COR-L47 (cell line): ENCODE data around the gene UBFD1.
"Not testable (repeated sequence)": the region's sequence is repeated elsewhere in the genome, so short reads cannot be mapped to it uniquely, and the experiment has no call there.

Experiments used
- DNase-seq: peaks from one replicate; lab custom pipeline; 2025; lab: John Stamatoyannopoulos, UW

The UBFD1 gene

GRCh38 chr16:23567602-23568001, 10.1 kb downstream of the UBFD1 start:
- no peak for DNase-seq

- no peak for DNase-seq
These were observed 13.6 kb downstream of the UBFD1 start for GRCh38 chr16:23570992-23571632.

GRCh38 chr16:23571895-23572294, 14.4 kb downstream of the UBFD1 start:
- DNase-seq: no peak

GRCh38 chr16:23572394-23572793, 14.9 kb downstream of the UBFD1 start:
- no peak for DNase-seq

GRCh38 chr16:23573817-23574216, 16.3 kb downstream of the UBFD1 start:
- no peak for DNase-seq

GRCh38 chr16:23575834-23576233, 18.3 kb downstream of the UBFD1 start:
- DNase-seq: no peak

DNA sequence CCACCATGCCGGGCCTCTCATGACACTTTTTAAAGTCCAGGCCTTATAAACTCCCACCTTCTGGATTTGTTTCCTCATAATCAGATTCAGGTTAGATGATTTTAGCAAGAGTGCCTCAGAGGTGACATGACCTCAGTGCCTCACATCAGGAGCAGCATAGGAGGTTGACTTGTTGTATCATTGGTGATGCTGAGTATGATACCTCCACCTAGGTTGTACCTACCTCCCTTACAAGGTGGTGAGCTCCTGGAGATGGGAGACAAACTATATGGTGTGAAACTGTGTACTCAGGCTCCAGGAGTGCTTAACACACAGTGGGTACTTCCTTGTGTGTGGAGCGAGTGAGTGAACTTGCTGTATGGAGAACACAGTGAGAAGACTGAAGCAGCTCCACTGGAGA, 20.0 kb downstream of the UBFD1 start:
- DNase-seq: no peak

DNA sequence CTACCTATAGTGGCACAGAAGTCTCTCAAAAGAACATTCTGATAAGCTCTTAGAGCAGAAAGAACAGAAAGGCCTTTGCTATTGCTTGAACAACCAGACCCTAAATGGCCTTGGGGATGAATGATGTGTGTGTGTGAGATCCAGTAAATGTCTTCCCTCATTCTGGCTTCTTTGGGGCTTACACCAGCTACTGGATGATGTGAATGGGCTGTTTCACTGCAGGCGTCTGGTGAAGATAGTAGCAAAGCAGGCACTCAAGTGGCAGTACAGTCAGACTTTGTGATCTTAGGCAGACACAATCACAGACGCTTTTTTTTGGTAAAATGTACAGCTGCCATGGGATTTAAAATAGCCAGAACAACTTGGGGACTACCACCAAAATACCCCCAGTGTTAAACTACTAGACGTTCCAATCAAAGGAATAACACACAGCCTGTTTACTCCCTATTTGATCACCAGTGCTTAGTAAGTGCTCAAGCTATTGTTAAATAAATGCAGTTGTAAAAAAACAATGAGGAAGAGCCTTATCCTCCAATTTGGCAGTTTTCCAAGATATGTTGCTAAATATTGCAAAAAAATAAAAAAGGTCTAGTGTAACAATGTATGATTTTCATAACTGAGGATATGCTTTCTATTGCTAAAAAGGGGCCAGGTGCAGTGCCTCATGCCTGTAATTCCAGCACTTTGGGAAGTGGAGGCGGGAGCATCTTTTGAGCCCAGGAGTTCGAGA, 20.7 kb downstream of the UBFD1 start:
- DNase-seq: no peak

- DNase-seq: no peak
These were observed 21.8 kb downstream of the UBFD1 start for GRCh38 chr16:23579371-23579770.

DNA sequence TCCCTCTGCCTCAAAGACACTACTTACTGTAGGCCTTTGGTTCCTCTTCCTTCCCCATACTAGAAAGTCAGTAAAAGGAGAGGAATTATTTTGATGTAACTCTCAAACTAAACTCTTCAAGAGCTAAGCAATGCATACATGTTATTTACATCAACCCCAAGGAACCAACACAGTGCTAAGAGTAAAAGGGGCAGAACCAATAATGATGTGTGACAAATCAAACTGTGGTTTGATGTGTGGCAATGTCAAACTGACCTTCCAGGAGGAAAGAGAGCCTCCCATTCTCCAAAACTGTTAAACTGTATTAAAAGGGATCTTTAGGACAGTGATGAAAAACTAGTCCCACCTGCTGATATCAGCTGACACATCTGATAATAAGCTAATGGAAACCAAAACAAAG, 22.9 kb downstream of the UBFD1 start:
- DNase-seq: no peak

DNA sequence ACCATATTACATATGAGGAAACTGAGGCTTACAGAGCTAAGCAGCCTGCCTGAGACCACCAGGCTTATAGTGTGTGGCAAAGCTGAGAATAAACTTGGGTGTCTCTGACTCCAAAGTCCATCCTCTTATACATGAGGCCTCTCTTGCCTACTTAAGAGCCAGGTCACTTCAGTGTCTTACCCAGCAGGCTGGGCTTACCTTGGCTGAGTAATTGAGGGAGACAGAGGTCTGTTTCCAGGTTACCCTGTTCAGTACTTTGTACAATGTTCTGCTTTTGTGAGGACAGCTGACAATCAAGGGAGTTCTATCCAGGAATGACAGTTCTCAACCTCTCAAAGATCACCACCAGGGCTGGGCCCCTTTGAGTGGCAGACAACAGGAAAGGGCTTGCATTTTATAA, 24.2 kb downstream of the UBFD1 start:
- no peak for DNase-seq

- DNase-seq: not testable (repeated sequence)
These were observed 25.7 kb downstream of the UBFD1 start for GRCh38 chr16:23583271-23583670.

DNA sequence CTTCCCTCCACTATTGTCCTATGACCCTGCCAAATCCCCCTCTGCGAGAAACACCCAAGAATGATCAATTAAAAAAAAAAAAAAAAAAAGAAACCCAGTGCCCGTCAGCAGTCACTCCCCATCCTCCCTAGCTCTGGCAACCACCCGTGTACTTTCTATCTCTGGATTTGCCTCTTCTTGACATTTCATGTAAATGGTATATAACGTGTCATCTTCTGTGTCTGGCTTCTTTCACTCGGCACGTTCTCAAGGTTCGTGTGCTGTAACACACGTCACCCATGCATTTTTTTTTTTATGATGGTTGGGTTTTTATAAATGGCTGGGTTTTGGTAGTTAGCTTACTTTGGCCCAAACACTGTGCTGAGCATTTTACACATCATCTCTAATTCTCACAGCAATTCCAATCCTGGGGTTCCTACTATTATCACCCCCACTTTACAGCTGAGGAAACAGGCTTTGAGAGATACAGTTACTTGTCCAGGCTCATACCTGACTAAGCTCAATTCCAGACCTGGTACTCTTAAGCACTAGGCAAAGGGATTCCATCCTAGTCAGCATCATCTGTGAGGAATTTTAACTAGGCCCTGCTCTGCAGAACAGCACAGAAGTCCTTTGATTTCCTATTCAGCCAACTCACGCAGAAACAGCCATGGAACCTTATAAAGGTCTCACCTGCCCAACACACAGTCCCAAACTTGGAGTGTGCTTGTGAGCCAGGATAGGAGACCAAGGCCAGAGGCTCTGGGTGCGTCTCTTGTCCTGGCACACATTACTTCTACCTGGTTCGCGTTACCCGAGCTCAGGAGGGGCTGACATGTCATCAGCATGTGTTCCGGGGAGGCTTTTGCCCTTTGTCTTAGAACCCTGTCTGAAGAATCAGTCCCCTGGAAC, 26.9 kb downstream of the UBFD1 start:
- DNase-seq: no peak

- no peak for DNase-seq
These were observed 30.2 kb downstream of the UBFD1 start for GRCh38 chr16:23587726-23588125.

DNA sequence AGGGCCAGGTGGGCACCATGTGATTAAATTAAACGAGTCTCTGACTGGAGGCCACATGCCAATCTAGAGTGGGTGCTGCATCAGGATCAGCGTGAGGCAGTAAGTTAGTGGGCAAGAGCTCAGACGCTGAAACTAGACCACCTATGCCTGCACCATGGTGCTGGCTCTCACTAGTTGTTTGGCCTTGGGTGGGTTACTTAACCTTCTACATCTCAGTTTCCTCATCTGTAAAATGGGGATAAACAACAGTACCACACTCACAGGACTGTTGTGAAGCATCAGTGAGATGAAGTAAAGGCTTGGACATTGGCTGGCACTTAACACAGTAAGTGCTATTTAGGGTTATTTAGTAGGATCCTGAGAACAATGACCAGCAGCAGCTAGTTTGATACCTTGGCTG, 32.7 kb downstream of the UBFD1 start:
- DNase-seq: no peak

DNA sequence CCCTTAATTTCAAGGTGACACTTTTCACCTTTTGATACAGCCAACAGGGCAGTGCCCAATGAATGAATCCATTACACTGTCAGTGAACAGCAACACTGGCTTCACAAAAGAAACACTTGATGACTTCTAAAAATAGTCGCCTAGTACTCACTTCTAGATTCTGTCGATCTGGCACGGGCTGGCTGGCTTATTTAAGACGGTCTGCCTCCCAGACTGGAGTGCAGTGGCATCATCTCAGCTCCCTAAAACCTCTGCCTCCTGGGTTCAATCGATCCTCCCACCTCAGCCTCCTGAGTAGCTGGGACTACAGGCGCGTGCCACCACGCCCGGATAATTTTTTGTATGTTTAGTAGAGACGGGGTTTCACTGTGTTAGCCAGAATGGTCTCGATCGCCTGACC, 36.7 kb downstream of the UBFD1 start:
- no peak for DNase-seq

DNA sequence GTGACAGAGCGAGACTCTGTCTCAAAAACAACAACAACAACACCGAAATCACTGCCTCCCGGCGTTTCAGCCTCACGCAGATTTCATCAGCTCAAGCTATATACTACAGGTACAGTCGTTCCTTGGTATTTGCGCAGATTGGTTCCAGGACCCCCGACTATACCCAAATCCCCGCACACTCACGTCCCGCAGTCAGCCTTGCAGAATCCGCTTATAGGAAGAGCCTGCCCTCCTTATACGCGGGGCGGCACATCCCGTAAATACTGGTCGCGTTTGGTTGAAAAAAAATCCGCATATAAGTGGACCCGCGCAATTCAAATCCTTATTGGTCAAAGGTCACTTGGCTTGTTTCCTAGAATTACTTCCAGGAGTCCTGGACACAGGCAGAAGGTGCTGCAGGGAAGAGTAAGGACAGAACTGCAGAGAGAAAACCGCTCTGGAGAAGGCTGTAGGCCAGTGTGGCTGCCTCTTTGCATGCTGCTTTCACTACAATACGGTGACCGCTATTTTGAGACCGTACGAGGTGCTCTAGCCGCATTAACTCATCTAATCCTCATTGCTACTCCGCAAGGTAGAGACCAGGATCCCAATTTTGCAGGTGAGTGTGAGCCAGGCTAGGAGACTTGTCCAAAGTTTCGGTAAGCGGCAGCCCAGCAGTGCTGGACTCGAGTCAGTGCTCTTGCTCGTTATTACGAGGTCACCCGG, 37.9 kb downstream of the UBFD1 start:
- DNase-seq: no peak

GRCh38 chr16:23595951-23596720, 38.6 kb downstream of the UBFD1 start, which contains the start of gene NDUFAB1:
Gene NDUFAB1 (minus strand): TSS chr16:23596316. CDS start chr16:23596290, 26 bp downstream.
- DNase-seq: peak; percentile 85

DNA sequence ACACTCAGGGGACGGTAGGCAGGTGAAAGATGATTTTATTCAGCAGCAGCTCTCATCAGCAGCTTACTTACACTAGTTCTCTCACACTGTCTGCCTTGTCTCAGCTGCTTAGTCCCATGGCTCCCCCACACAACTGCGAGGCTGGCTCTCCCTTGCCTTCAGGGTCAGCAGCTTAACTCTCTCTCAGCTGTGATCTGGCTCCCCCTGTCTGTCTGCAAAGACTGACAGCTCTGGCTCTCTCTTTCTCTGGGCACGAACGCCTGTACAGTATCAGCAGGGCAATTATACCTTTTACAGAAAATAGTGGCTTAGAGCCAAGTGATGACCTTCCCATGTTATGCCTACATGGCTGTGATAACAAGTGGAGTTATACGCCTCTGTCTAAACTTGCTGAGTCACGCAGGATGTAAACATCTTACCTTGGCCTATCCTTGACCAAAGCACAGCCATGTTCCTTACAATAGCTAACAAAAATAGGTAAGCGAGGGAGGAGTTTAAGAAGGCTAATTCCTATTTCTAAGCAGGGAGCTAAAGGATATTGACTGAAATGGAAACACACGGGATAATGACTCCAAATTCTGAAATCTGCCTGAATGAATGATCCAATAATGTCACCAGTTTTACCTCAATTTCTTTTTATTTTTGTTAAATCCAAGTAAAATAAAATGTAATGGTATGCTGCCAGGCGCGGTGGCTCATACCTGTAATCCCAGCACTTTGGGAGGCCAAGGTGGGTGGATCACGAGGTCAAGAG, 39.7 kb downstream of the UBFD1 start:
- no peak for DNase-seq

- no peak for DNase-seq
These were observed 50.2 kb downstream of the UBFD1 start for GRCh38 chr16:23607726-23608125.

- DNase-seq: no peak
These were observed 50.7 kb downstream of the UBFD1 start for GRCh38 chr16:23608194-23608593.
